ENCODE results near the gene ZFR2.
A peak's percentile ranks its signal among the peaks of the same experiment; 100 is the strongest.

ZFR2 gene

DNA sequence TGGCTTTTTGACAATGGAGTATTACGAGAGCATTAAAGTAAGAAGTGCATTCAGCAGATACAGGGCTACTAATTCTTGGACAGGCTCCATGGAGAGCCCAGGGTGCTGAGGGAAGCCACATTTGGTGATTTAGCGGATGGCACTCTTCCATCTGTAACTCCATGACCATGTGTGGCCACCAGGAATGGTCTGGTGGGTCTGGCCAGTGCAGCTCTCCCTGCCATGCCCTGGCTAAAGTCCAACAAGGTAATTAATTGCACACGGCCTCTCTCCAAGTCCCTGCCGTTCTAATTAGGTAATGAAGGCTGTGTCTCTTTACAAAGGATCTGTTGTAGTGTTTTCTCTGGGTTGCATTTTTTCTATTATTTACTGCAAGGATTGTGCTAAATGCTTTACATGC, 4.3 kb upstream of the ZFR2 start:
- DNase-seq: no peak

DNA sequence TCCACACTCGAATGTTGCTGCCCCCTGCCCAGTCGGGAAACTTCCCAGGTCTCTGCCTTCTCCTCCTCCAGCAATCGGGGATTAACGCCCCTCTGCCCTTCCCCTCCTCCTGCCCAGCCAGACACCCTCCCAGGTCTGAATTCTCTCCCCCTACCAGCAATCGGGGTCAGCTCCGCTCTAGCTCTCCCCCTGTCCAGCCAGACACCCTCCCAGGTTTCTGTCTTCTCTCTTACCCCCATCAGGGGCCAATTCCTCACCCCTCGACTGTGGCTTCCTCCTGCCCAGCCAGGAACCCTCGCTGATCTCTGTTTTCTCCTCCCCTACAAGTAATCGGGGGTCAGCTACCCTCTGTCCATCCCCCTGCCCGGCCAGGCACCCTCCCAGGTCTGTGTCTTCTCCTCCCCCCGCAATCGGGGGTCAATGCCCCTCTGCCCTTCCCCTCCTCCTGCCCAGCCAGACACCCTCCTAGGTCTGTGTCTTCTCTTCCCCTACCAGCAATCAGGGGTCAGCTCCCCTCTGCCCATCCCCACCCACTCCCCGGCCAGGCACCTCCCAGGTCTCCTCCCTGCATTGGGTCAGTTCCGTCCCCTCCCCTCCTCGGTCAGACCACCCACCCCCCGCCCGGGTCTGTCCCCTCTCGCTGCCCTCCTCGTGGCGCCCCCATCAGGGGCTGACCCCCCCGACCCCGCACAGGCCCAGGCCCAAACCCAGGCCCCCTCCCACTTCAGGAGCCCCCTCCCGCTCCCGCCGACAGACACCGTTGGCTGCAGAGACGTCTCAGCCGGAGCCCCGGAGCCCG, 668 bp downstream of the ZFR2 start:
- DNase-seq: no peak

DNA sequence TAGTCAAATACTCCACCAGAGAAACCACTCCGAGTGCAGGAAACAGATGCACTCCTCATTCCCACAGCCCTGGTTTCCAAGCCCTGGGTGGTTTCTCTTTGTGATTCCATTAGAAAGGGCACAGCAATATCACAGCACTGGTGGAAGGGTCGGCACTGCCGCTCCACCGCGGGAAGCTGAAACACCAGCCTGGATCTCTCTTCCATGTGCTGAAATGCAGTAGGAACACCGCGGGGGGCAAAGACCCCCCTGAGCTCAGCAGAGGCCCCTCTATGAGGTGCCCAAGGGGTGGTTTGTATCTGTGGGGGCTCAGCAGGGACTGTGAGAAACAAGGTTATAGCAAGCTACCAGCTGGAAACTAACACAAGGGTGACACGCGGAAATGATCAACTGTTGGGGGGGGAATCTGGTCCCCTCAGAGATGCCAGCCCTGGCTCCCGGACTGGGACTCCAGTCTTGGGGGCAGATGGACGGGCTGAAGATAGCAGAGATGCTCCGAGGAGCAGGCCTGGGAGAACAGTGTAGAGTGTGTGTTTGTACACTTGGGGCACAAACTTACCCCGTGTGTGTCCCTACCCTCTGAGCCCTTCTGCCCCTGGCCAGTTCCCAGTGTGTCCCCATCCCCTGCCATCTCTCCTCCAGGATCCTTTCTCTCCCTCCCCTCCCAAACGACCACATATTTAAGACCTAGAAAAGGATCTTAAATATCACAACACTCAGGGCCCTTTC, 1.8 kb downstream of the ZFR2 start:
- DNase-seq: no peak

DNA sequence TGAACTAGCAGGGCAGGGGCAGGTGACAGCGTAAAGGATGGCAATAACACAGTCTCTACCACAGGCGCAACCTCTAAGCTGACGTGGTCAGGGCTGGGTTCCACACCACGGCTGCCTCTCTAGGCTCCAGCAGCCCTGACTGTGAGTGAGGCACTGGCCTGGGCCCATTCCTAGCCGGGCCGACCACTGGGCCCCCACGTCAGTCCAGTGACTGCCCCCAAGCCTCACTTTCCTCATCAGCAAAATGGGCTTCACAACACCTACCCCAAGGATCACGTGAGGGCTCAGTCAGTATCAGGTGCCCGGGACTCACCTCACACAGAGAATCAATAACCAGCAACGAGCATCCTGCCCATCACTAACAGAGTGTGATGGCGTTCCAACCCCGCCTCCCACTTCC, 5.2 kb downstream of the ZFR2 start:
- no peak for DNase-seq

DNA sequence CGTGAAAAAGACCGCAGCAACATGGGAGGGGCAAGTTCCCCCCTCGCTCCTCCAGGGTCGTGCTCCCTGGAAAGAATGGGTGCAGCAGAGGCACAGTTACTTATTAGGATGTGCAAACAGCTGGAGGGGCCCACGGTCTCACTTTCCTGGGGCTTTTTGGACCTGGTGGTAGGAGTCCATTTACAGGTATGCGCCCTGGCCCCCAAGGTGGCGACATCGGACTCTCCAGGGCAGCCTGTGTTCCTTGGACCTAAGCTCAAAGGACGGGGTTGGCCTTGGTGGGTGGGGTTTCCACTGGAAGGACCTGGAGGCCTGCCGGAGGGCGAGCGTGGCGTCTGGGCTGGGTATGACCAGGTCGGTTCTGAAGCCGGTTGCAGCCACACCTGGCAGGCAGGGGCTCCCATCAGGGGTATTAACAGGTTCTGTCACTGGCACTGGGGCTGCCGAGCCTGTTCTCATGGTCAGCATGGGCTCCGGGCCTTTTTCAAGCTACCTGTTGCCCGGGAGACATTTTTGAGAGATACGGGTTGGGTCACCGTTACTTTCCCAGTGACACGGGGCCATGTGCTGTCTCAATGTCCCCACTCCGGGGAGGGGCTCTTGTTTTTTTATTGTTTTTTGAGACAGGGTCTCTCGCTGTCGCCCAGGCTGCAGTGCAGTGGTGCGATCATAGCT, 5.9 kb downstream of the ZFR2 start:
- no peak for DNase-seq

DNA sequence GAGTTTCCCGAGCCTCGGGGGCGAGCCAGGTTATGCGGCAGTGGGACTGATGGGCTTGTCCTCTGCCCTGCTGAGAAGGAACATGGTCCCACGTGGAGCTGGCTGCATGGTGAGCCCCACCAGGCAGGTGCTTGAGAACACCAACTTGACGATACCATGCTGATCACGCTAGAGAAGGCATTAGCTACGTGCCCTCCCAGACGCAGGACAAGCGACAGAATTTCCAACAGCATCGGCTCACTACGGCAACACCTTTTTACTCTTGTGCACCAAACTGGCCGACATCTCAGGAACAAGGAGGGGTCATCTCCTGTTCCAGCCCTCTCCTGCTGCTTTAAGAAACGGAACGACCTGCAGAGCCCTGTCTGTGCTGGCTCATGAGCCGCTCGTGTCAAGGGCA, 8.3 kb downstream of the ZFR2 start:
- DNase-seq: no peak

DNA sequence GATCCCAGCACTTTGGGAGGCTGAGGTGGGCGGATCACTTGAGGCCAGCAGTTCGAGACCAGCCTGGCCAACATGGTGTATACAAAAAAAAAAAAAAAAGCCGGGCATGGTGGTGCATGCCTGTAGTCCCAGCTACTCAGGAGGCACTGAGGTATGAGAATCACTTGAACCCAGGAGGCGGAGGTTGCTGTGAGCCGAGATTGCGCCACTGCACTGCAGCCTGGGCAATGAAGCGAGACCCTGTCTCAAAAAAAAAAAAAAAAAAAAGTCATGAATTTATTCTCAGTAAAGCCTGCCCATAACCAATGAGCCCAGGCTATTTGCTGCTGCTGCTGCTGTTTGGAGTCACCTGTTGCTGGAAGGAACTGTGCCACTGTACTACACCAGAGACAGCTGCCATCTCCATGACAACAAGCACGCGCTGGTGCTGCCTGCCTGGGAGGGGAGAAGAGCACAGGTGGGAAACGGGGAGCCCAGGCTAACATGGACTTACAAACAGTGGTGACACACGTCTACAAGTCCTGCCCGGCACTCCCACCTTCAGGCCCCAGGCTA, 11.3 kb downstream of the ZFR2 start:
- peak in 1 of 2 donors; percentile 47 for DNase-seq

DNA sequence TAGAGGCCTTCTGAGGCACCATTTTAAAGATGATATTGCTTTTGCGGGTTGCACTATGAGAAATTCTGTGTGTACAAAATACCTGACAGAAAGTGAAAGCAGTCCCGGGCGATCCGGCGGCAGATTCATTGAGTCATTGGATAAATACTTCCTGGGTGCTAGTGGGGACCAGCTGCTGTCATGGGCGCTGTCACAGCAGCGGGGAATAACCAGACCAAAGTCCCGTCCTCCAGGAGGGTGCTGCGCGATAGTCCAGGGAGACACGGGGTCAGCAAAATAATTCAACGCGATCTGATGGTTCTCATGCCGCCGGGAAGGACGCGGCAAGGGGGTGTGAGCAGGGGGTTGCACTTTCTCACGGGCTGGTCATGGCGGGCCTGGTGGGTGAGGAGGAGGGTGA, 13.5 kb downstream of the ZFR2 start:
- no peak for DNase-seq

DNA sequence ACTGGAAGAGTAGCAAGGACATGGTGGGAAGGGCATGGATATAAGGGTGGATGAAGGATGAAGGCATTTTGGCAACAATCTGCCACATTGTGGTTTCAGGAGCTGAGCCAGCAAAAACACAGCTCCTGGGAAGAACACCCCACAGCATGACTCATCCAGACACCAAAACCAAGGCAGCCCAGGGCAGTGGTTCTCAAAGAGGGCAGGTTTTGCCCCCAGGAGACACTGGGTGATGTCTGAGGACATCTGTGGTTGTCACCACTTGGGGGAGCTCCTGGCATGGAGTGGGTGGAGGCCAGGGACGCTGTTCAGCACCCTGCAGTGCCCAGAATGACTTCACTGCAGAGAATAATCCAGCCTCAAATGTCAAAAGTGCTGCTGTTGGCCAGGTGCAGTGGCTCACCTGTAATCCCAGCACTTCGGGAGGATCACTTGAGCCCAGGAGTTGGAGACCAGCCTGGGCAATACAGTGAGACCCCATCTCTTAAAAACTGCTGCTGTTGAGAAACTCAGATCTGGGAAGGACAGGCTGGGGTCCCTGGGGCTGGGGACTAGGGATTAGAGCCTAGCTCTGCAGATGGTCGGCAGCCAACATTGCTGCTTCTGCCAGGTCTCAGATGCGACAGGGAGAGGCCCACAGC, 16.1 kb downstream of the ZFR2 start:
- peak; percentile 42 to 54 for DNase-seq

DNA sequence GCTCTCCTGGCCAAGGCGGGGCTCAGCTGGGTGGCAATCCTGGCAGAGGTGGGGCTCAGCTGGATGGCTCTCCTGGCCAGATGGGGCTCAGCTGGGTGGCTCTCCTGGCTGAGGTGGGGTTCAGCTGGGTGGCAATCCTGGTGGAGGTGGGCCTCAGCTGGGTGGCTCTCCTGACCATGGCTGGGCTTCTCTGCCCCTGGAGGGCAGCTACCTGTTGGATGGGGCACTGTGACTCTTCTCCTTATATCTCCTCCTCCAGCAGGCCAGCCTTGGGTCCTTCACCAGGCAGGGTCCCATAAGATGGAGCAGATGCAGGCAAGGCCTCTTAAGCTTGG, 16.7 kb downstream of the ZFR2 start:
- no peak for DNase-seq

DNA sequence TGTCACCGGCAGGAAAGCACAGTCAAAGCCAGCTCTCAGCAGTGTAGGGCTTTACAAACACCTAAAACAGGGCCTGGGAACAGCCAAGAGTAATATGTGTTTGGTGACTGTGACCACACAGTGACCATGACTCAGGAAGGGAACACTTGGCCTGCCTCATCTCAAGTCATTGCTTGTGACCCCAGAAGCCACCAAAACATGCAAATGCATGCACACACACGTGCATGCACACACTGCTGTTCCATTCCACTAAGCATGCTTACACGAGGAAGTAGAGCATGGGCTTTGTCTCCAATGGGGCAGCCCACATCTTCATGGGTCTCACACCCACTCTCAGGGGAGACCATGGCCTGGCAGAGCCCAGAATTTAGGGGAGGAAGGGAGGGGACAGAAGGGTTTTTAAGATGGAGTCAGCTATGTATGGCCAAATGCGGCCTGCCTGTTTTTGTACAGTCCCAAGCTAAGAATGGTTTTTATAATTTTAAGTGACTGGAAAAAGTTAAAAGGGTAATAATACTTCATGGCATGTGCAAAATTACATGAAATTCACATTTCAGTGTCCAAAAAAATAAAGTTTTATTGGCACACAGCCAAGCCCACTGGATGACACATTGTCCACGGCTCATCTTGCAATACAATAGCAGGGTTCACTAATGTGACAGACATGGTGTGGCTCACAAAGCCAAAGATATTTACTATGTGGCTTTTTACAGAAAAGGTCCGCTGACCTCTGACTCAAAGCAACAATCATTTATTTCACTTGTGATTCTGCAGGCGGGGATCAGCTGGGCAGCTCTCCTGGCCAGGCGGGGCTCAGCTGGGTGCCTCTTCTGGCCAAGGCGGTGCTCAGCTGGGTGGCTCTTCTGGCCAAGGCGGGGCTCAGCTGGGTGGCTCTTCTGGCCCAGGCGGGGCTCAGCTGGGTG, 17.3 kb downstream of the ZFR2 start:
- DNase-seq: no peak

DNA sequence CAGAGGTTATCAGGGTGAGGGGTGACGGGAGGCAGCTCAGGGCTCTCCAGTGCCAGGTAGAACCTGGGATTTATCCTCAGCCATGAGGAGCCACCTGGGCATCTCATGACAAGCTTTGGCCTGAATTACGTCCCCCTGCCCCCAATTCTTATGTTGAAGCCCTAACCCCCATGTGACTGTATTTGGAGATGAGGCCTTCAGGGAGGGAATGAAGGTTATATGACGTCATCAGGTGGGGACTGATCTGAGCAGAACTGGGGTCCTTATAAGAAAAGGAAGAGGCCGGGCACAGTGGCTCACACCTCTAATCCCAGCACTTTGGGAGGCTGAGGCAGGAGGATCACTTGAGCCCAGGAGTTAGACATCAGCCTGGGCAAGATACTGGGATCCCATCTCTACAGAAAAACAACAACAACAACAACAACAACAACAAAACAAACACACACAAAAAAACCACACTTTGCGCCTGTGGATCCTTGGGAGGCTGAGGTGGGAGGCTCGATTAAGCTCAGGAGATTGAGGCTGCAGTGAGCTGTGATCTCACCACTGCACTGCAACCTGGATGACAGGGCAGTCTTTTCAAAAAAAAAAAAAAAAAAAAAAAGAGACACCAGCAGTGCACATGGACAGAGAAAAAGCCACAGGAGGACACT, 18.4 kb downstream of the ZFR2 start:
- no peak for DNase-seq

DNA sequence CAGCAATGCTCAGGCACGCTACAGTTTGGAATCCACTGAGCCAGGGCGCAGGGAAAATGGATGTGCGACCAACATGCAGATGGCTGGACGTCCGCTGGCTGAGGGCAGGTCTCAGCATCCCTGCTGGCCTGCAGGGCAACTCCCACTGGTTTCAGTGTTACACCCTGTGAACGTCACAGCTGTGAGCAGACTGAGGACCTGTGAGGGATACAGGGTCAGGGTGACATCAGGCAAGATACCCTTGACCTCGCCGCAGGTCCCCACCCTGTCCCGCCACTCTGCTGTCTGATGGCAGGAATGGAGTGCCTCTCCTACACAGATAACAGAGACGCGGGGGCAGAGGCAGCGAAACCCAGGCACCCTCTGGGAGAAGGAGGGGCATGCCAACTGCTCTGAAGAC, 19.1 kb downstream of the ZFR2 start:
- DNase-seq: no peak

DNA sequence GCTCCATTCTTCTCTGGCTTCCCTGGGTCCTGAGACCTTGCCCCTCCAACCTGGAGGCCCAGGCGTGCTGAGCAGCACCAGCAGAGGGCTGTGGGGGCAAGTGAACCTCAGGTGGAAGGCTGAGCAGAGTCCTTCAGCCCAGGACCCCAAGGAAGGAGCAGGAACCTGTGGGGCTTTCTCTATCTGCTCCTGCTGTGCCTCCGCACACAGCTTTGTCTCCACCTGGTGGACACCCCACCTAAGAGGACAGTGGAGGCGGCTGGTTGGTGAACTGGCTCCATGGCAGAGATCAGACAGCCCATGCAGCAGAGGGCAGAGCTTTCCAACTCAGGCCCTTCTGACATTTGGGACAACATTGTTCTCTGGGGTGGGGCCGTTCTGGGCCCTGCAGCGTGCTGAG, 19.7 kb downstream of the ZFR2 start:
- DNase-seq: peak; percentile 45 to 54

DNA sequence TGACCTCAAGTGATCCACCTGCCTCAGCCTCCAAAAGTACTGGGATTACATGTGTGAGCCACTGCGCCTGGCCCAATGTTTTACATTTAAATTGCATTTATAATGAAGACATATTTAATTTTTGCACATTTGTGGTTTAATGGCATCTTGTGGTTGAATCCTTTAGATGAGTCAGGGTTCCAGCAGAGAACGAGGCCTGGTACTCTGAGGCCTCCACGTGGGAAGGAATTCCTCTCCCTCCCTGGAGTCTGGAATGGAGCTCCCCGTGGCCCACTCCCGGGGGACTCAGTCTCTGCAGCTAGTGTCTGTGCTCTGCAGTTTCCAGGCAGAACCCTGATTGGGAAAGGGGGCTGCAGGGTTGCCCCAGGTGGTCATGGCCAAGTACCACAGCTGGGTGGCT, 24.2 kb downstream of the ZFR2 start:
- no peak for DNase-seq

DNA sequence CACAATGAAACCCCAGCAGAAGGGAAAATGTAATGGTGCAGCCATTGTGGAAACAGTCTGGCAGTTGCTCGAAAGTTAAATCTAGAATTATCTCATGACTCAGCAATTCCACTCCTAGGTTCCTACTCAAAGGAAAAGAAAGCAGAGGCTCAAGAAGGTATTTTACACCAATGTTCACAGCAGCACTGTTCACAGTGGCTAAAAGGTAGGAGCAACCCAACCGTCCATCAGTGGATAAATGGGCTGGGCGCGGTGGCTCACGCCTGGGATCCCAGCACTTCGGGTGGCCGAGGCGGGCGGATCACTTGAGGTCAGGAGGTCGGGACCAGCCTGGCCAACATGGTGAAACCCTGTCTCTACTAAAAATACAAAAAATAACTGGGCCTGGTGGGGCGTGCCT, 25.9 kb downstream of the ZFR2 start:
- DNase-seq: no peak

DNA sequence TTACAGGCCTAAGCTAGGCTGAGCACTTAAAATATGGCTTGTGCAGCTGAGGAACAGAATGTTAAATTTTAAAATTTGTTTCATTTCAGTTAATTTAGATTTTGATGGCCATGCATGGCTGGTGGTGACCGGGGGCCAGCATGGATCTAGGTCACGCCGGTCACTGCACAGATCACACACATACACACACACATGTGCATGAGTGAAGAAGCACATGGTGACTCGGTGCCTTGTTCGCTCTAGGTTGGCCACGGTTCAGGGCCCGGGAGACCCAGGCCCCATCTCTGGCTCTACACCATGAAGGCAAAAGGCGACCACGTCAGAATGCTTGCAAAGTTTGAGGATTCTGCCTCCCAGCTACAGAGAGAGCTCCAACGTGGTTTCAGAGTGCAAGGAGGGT, 28.0 kb downstream of the ZFR2 start:
- no peak for DNase-seq

DNA sequence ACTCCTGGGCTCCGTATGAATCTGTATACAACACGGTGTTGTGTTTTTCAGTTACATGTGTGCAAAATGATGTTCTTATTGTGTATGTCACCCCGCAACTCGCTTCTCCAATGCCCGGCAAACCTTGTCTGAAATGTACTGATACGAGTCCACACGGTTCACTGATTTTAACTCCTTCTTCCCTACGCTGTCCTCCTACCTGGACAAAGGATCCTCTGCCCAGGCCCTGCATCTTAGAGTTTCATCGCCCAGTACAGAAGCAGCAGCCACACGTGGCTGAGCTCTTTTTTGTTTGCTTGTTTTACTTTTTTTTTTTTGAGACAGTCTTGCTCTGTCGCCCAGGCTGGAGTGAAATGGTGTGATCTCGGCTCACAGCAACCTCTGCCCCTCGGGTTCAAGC, 28.9 kb downstream of the ZFR2 start:
- DNase-seq: no peak

DNA sequence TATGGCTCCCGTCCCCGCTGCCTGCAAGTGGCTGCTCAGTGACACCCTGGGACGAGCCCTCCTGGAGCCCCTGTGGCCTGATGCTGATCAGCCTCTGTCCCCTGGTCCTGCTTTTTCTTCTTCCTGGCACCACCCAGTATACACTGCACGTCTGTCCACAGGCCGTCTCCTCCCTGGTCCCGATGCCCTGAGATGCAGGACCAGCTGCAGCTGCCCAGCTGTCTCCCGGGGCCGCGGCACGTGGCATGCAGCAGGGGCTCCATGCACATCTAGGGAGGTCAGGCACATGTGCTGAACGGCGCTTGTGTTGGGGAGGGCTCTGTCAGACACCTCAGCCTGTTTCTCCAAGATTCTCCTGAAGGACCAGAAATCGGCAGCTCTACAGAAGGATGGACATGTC, 30.2 kb downstream of the ZFR2 start:
- DNase-seq: no peak

DNA sequence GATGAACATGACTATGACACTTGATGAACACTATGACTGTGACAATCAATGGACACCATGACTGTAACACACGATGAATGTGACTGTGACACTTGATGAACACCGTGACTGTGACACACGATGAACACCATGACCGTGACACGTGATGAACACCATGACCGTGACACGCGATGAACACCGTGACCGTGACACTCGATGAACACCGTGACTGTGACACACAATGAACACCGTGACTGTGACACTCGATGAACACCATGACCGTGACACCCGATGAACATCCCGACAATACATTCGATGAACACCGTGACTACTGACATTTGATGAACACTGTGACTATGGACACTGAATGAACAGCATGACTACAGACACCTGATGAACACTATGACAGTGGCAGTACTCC, 30.9 kb downstream of the ZFR2 start:
- DNase-seq: no peak

DNA sequence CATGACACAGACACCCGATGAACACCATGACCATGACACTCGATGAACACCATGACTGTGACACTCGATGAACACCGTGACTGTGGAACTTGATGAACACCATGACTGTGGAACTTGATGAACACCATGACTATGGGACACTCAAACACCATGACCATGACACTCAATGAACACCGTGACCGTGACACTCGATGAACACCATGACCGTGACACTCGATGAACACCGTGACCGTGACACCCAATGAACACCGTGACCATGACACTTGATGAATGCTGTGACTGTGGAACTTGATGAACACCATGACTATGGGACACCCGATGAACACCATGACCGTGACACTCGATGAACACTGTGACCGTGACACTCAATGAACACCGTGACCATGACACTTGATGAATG, 31.5 kb downstream of the ZFR2 start:
- DNase-seq: no peak

DNA sequence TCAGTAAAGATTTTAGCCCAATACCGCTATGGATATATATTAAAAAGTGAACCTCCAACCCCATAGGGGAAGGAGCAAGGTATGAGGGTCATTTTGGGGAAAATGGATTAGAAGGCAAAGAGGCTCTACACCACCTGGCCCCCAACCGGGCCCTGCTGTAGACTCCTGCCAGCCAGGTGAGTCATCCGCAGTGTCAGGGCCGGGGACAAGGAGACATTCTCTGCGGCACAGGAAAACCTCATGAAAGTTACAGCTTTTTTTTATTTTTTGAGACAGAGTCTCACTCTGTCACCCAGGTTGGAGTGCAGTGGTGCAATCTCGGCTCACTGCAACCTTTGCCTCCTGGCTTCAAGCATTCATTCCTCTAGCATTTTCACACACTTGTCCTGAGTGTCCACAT, 32.0 kb downstream of the ZFR2 start:
- peak in 1 of 2 donors; percentile 13 for DNase-seq
